SU-DHL-6 (cell line): ENCODE measurements around the gene ABLIM1.

ENCODE experiments used
- H2AFZ ChIP-seq: fragments of 200-600 bp; sonication (generic); 2 replicates; pipeline ENCODE4 v1.6.1; 2014; ENCODE audit warnings: low read depth, mild to moderate bottlenecking, moderate library complexity, mixed read lengths, antibody characterized with exemption, low read length; ENCODE audit not compliant: severe bottlenecking
- H3F3A ChIP-seq: fragments of 200-600 bp; shearing (Covaris generic); 2 replicates; pipeline ENCODE4 v1.6.0; 2016; ENCODE audit warnings: antibody characterized with exemption, mild to moderate bottlenecking; ENCODE audit not compliant: insufficient read depth
- H3K27ac ChIP-seq: fragments of 200-600 bp; sonication (generic); 2 replicates; pipeline ENCODE4 v1.5.1; 2016; ENCODE audit warnings: low read depth, mild to moderate bottlenecking, low read length, moderate library complexity, mixed read lengths
- H3K27me3 ChIP-seq: fragments of 200-600 bp; sonication (generic), shearing (Covaris generic); 2 replicates; pipeline ENCODE4 v1.6.0; 2014; ENCODE audit warnings: mild to moderate bottlenecking, low read length
- H3K36me3 ChIP-seq: fragments of 200-600 bp; sonication (generic); 2 replicates; pipeline ENCODE4 v1.6.1; 2014; ENCODE audit warnings: mild to moderate bottlenecking, low read length, mixed read lengths
- H3K4me2 ChIP-seq: fragments of 300-600, 200-600 bp; shearing (Covaris generic), sonication (generic); 2 replicates; pipeline ENCODE4 v1.6.0; 2014; ENCODE audit warnings: low read length, low read depth, mild to moderate bottlenecking; ENCODE audit not compliant: poor library complexity, severe bottlenecking
- H3K4me3 ChIP-seq: fragments of 200-600 bp; sonication (generic); 2 replicates; pipeline ENCODE4 v1.5.1; 2014; ENCODE audit warnings: antibody characterized with exemption, low read length, mild to moderate bottlenecking, mixed read lengths; ENCODE audit not compliant: insufficient read depth, poor library complexity, severe bottlenecking
- H3K79me2 ChIP-seq: fragments of 200-600 bp; sonication (generic); 2 replicates; pipeline ENCODE4 v1.6.1; 2014; ENCODE audit warnings: mild to moderate bottlenecking, low read length, moderate library complexity; ENCODE audit not compliant: insufficient read depth
- H3K9ac ChIP-seq: fragments of 200-600 bp; sonication (generic); 2 replicates; pipeline ENCODE4 v1.7.0; 2014; ENCODE audit warnings: mild to moderate bottlenecking, low read length
- H3K9me2 ChIP-seq: fragments of 200-600 bp; sonication (generic); replicated peaks from 2 replicates; pipeline ENCODE4 v1.6.1; 2014; ENCODE audit warnings: low read length; ENCODE audit not compliant: insufficient read depth
- H3K9me3 ChIP-seq: fragments of 200-600 bp; sonication (generic); 2 replicates; pipeline ENCODE4 v1.6.1; 2014; ENCODE audit warnings: low read length, mixed read lengths; ENCODE audit not compliant: insufficient read depth
- H4K20me1 ChIP-seq: fragments of 200-600 bp; sonication (generic); 2 replicates; pipeline ENCODE4 v1.6.1; 2014; ENCODE audit warnings: low read depth, mild to moderate bottlenecking, antibody characterized with exemption, low read length, moderate library complexity, mixed read lengths
- EZH2phosphoT487 ChIP-seq: fragments of 200-600 bp; sonication (generic), shearing (Covaris generic); conservative IDR thresholded peaks from 2 replicates; pipeline ENCODE4 v1.6.1; 2018; ENCODE audit warnings: mild to moderate bottlenecking, antibody characterized with exemption, low read length, moderate library complexity, mixed read lengths
- TF ChIP-seq, protein P1 (sequence below): fragments of 200-600 bp; sonication (generic); IDR thresholded peaks from one replicate; pipeline ENCODE4 v1.5.1; 2017; ENCODE audit warnings: antibody characterized with exemption, mild to moderate bottlenecking, low read length, moderate library complexity; ENCODE audit not compliant: insufficient read depth, poor library complexity, severe bottlenecking

ABLIM1 gene

DNA sequence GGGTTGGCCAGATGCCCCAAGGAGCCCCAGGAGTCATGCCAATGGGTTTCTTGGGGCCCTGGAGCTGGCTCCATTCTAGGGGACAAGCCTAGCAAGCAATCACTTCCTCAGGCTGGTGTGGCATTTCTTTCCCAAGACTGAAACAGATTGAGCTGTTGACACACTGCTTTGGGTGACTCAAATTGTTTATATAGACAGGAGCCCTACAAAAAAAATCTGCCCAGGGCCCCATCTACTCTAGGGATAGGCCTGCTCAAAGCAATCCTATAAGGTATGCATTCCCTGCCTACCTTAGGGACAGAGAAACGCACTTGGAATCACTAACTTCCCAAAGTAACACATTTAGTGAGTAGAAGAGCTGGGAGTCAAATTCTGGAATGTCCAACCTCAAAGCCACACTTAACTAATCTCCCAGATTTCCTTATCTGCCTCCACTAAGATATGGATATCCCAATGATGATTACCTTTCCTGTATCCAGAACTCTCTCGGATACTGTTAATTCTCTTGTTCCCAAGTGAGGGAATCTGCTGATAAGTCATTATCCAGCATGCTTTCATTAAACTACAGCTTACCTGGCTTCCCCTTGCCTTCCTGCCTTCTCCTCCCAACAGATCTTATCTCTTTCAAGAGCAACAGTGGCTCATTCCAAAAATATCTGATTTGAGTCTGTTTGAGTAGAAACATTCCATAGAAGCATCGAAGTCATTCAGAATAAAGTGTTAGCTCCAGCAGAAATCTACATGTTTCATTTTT, 3.1 kb downstream of the ABLIM1 start:
- Histone ChIP-seq H3K36me3 (no peaks in the 10 kb centered on the region), H3K4me2 (no peak overlapping the region), H2AFZ (no peak overlapping the region), H3K9ac (no peak overlapping the region), H3K27ac (no peak overlapping the region), H3K79me2 (no peaks in the 10 kb centered on the region), H3K27me3 (no peaks in the 10 kb centered on the region), H3K9me3 (no peaks in the 10 kb centered on the region), H3F3A (no peaks in the 10 kb centered on the region), H4K20me1 (no peaks in the 10 kb centered on the region), H3K9me2 (no peaks in the 10 kb centered on the region), H3K4me3 (no peak overlapping the region)
- TF ChIP-seq, protein P1, sequence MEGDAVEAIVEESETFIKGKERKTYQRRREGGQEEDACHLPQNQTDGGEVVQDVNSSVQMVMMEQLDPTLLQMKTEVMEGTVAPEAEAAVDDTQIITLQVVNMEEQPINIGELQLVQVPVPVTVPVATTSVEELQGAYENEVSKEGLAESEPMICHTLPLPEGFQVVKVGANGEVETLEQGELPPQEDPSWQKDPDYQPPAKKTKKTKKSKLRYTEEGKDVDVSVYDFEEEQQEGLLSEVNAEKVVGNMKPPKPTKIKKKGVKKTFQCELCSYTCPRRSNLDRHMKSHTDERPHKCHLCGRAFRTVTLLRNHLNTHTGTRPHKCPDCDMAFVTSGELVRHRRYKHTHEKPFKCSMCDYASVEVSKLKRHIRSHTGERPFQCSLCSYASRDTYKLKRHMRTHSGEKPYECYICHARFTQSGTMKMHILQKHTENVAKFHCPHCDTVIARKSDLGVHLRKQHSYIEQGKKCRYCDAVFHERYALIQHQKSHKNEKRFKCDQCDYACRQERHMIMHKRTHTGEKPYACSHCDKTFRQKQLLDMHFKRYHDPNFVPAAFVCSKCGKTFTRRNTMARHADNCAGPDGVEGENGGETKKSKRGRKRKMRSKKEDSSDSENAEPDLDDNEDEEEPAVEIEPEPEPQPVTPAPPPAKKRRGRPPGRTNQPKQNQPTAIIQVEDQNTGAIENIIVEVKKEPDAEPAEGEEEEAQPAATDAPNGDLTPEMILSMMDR: no peak
- TF ChIP-seq EZH2phosphoT487: no peak

DNA sequence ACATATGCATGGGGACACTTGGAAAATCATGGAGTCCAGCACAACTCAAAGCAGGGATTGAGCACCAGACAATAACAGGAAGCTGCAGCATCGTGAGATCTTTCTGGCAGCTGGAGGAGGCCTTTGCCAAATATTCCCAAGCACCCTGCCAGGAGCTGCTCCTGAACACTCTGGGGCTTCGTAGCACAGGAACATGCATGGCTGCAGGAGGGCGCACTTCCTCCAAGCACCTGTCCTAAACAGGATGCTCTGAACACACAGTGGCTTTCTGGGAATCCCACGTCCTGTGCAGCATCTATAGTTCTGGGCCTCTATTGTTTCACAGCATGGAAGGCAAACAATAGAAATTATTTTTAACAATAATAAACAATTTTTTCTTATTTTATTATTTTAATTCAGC, 4.1 kb downstream of the ABLIM1 start:
- Histone ChIP-seq H4K20me1 (no peaks in the 10 kb centered on the region), H3K79me2 (no peaks in the 10 kb centered on the region), H3K4me3 (no peak overlapping the region), H3K9me3 (no peaks in the 10 kb centered on the region), H3K9ac (no peak overlapping the region), H3K36me3 (no peaks in the 10 kb centered on the region), H2AFZ (no peak overlapping the region), H3F3A (no peaks in the 10 kb centered on the region), H3K9me2 (no peaks in the 10 kb centered on the region), H3K27me3 (no peaks in the 10 kb centered on the region), H3K4me2 (no peak overlapping the region), H3K27ac (no peak overlapping the region)
- TF ChIP-seq, protein P1: no peak

DNA sequence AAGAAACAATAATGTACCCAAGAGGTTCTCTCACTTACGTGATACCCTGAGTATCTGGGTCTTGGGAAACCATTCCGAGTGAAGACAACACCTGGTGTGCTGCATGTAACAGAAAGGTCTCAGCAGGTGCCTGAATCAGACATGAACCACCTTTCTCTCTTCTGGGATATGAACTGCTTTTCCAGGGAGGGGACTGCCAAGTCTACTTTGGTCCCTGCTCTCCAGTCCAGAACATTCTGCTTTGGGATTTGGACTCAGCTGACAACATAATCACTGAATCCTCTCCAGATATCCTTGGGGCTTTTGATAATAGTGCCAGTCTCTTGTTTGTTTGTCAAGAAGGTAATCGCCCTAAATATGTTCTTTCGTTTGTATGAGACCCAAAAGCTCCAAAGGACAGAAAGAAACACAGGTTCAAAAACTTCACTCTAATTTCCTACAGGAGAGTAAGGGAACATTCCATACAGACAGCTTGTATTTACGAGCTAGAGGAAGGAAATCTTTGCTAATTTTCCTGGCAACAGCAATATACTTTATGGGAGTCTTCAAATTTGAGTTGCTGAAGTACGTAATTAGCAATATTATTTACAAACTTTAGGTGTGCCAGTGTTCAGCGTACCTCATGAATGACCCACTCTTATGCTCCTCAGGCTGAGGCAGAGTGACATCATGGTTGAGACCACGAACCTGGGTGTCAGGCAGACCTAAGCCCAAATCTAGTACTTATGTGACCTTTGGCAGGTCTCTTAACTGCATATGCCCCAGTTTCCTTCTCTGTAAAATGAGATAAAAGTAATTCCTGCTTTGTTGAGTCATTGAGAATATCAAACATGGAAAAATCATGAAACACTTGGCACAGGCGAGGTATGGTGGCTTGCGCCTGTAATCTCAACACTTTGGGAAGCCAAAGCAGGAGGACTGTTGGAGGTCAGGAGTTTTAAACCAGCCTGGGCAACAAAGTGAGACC, 5.4 kb downstream of the ABLIM1 start:
- Histone ChIP-seq H3K27ac (no peak overlapping the region), H4K20me1 (no peaks in the 10 kb centered on the region), H3K79me2 (no peaks in the 10 kb centered on the region), H3K4me2 (no peak overlapping the region), H3F3A (no peaks in the 10 kb centered on the region), H3K27me3 (no peaks in the 10 kb centered on the region), H3K4me3 (no peak overlapping the region), H3K9me3 (no peaks in the 10 kb centered on the region), H3K36me3 (no peaks in the 10 kb centered on the region), H3K9me2 (no peaks in the 10 kb centered on the region), H2AFZ (no peak overlapping the region), H3K9ac (no peak overlapping the region)
- TF ChIP-seq EZH2phosphoT487: no peak
- TF ChIP-seq, protein P1: no peak
